ENCODE measurements around the gene MAFF. TPM values are rescaled to one million over a fixed set of nuclear protein-coding genes. Genes with fewer than 3 reads are reported as not detected.
"Not testable (repeated sequence)": the region's sequence is repeated elsewhere in the genome, so short reads cannot be mapped to it uniquely, and the experiment has no call there.

MAFF gene
- 10 to 100 TPM; 15.3 to 16.4 TPM for total RNA-seq

DNA sequence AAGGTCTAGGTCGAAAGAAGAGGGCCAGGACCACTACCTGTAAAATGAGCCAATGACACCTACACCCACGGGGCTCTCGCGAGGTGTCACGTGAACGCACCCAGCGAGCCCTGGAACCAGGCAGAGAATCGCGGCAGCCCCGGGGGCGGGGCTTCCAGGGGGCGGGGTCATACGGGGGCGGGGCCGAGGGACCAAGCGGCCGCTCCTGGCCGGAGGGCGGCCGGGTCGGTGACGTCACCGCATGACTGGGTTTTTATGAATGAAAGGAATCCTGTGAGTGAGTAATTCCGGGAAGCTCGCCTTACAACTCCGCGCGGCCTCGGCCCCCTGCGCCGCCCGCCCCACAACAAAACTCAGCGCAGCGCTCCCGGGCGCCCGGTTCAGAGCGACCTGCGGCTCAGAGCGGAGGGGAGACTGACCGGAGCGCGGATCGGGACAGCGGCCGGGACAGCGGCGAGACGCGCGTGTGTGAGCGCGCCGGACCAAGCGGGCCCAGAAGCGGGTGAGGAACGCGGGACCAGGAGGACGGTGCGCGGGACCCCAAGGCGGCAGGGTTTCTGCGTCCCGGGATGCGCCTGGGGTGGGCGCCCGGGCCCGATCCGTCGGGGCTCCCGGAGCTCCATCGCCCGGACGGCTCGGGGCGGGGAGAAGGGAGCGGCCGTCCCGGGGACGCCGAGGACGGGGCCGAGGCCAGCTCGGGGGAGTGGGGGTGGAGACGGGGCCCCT is at the start of gene MAFF:
MAFF (plus strand) TSS at position 284 of the 726 bp plus-strand sequence. CDS start 11,860 bp downstream, outside the sequence.
- H3K4me1 Mint-ChIP-seq, result peaks cover 58% of the 10 kb centered on the region
- POLR2A ChIA-PET, result interaction anchor here (0.7 to 8.2 kb wide), 15 partner anchors 8 to 1318 kb away, joined by 3 to 93 read pairs (median 6); partner anchors contain the start of genes ATF4 and PLA2G6
- peaks cover 7% of the 10 kb centered on the region for H3K36me3 Mint-ChIP-seq (ENCODE audit: low read depth)
- DNase-seq, result peak; percentile 94
- no peaks in the 10 kb centered on the region for H3K27me3 Mint-ChIP-seq
- H3K4me3 Mint-ChIP-seq, result peak within 1 kb of the TSS; percentile 89
- no peaks in the 10 kb centered on the region for H3K9me3 Mint-ChIP-seq
- peak within 1 kb of the TSS; percentile 98 for H3K27ac Mint-ChIP-seq
- CTCF ChIA-PET, result interaction anchor here (0.8 to 3.5 kb wide), 8 partner anchors 10 to 595 kb away, joined by 3 to 16 read pairs (median 6); partner anchors contain the start of gene PLA2G6

- no peaks in the 10 kb centered on the region for H3K9me3 Mint-ChIP-seq
- no peaks in the 10 kb centered on the region for H3K27me3 Mint-ChIP-seq
- no peaks in the 10 kb centered on the region for H3K4me1 Mint-ChIP-seq
- H3K36me3 Mint-ChIP-seq (ENCODE audit: low read depth), result peaks cover 6% of the 10 kb centered on the region
- ChIA-PET CTCF (no interaction called here), POLR2A (no interaction called here)
- DNase-seq, result no peak
- no peak overlapping the region for H3K4me3 Mint-ChIP-seq
- no peak overlapping the region for H3K27ac Mint-ChIP-seq
These were observed 47.8 kb upstream of the MAFF start for GRCh38 chr22:38153821-38154562.

GRCh38 chr22:38154563-38154915 is 47.3 kb upstream of the MAFF start:
- H3K27me3 Mint-ChIP-seq; H3K4me3 Mint-ChIP-seq; H3K9me3 Mint-ChIP-seq; H3K36me3 Mint-ChIP-seq (ENCODE audit: low read depth); DNase-seq; H3K27ac Mint-ChIP-seq; POLR2A ChIA-PET; H3K4me1 Mint-ChIP-seq; CTCF ChIA-PET: not testable (repeated sequence)

GRCh38 chr22:38155703-38156102 is 46.1 kb upstream of the MAFF start:
- CTCF ChIA-PET, result no interaction called here
- no peak overlapping the region for H3K4me3 Mint-ChIP-seq
- H3K27ac Mint-ChIP-seq, result no peak overlapping the region
- H3K27me3 Mint-ChIP-seq, result no peaks in the 10 kb centered on the region
- no peaks in the 10 kb centered on the region for H3K4me1 Mint-ChIP-seq
- no peaks in the 10 kb centered on the region for H3K9me3 Mint-ChIP-seq
- peaks cover 3% of the 10 kb centered on the region for H3K36me3 Mint-ChIP-seq (ENCODE audit: low read depth)
- no peak for DNase-seq
- POLR2A ChIA-PET, result interaction anchor here (0.7 kb wide), 1 partner anchor 12 kb away, joined by 3 read pairs; no protein-coding TSS in a partner anchor

DNA sequence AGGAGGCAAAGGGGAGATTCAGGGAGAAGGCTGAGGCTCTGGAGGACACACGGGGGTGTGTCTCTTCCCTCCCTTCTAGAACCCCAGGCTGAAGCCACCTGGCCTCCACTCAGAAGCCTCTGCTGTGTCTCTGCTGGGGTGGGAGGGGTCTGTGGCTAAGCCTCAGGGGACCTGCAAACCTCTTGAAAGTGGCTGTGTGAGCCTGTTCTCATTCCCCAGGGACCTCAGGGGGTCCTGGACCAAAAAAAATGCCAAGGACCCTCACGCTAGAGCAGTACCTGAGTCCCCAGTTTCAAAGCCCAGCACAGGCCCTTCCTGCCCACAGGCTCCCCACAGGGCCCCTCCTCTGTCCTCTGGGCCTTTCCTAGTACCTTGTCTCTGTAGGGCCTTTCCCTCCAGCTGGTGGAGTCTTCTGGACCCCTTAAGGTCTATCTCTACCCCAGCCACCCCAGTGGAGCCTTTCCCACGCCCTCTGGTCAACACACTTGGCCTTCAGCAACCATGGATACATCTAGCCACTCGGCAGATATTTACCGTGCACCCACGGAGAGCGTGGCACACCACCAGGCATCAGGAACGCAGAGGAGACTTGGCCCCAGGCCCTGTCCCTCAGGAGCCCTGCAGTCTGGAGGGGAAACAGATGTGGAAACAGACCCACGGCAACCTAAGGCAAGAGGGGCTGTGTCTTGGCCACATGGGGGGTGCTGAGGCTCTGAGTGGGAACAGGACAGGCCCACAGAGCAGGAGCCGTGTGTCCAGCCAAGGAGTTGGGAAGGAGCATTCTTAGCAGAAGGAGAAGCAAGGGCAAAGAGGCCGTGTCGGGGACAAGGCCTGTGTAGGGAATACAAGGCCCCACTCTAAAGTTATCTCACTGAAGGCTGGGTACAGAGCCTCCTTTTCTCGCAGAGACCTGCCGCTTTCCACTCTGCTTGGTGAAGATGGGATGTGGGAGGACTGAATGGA is 38.6 kb upstream of the MAFF start:
- Mint-ChIP-seq H3K4me3 (no peak overlapping the region), H3K27ac (no peak overlapping the region), H3K9me3 (no peaks in the 10 kb centered on the region), H3K4me1 (peaks cover 18% of the 10 kb centered on the region), H3K27me3 (no peaks in the 10 kb centered on the region), H3K36me3 (ENCODE audit: low read depth) (peaks cover 22% of the 10 kb centered on the region)
- CTCF ChIA-PET, result no interaction called here
- DNase-seq, result no peak
- POLR2A ChIA-PET, result interaction anchor here (1.2 kb wide), 1 partner anchor 15 kb away, joined by 3 read pairs; no protein-coding TSS in a partner anchor

GRCh38 chr22:38163844-38164550 is 37.8 kb upstream of the MAFF start:
- no peak for DNase-seq
- Mint-ChIP-seq H3K27ac (no peak overlapping the region), H3K36me3 (ENCODE audit: low read depth) (peaks cover 24% of the 10 kb centered on the region), H3K4me1 (peaks cover 18% of the 10 kb centered on the region), H3K27me3 (no peaks in the 10 kb centered on the region), H3K4me3 (no peak overlapping the region), H3K9me3 (no peaks in the 10 kb centered on the region)
- ChIA-PET POLR2A (interaction anchor here (1.2 kb wide), 1 partner anchor 14 kb away, joined by 3 read pairs; no protein-coding TSS in a partner anchor), CTCF (no interaction called here)

DNA sequence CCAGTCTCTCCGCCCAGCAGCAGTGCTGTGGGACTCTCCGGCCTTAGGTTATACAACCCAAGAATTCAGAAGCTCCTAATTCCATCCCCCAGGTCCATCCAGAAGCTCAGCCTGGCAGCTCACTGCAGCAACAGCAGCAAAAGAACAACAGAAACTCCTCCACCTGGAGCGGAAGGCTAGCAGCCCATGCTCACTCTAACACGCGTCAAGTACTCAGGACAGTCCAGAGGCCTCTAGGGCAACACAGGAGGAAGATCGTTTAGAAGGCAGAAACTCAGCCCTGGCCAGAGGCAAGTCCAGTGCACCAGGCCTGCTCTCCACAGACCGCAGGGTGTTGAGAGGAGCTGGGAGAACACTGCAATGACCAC is 37.3 kb upstream of the MAFF start:
- no peaks in the 10 kb centered on the region for H3K27me3 Mint-ChIP-seq
- DNase-seq, result no peak

DNA sequence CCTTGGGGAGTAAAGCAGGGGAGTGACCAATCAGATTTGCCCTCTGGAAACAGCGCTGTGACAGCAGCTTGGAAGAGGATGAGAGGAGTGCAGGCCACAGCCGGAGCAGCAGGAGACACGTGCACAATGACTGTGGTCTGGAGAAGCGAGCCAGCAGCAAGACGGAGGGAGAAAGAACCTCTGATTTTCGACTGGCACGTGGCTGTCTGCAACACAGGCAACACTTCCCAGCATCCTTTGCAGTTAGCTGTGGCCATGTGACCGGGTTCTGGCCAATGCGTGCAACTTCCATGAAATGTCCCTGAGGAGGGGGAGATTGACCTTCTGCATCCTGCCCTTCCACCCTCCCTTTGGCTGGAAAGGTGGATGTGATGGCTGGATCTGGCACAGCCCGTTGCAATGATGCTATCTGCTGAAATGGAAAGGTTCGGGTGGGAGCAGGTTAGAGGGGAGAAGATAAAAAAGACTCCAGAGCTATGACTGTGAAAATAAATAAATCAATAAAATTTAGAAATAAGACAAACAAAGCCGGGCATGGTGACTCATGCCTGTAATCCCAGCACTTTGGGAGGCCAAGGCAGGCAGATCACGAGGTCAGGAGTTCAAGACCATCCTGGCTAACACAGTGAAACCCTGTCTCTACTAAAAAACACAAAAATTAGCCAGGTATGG is 35.7 kb upstream of the MAFF start:
- H3K4me3 Mint-ChIP-seq, result no peak overlapping the region
- H3K9me3 Mint-ChIP-seq, result no peaks in the 10 kb centered on the region
- no peaks in the 10 kb centered on the region for H3K27me3 Mint-ChIP-seq
- peaks cover 24% of the 10 kb centered on the region for H3K36me3 Mint-ChIP-seq (ENCODE audit: low read depth)
- no peak for DNase-seq
- POLR2A ChIA-PET, result no interaction called here
- CTCF ChIA-PET, result no interaction called here
- peaks cover 18% of the 10 kb centered on the region for H3K4me1 Mint-ChIP-seq
- H3K27ac Mint-ChIP-seq, result no peak overlapping the region

More for the DNA sequence above, 37.3 kb upstream of the MAFF start:
- H3K9me3 Mint-ChIP-seq, result no peaks in the 10 kb centered on the region
- H3K4me1 Mint-ChIP-seq, result peaks cover 18% of the 10 kb centered on the region
- ChIA-PET POLR2A (interaction anchor here (1.2 kb wide), 1 partner anchor 14 kb away, joined by 3 read pairs; no protein-coding TSS in a partner anchor), CTCF (no interaction called here)
- H3K4me3 Mint-ChIP-seq, result no peak overlapping the region
- no peak overlapping the region for H3K27ac Mint-ChIP-seq
- peaks cover 24% of the 10 kb centered on the region for H3K36me3 Mint-ChIP-seq (ENCODE audit: low read depth)

- Mint-ChIP-seq H3K4me1 (peaks cover 19% of the 10 kb centered on the region), H3K27me3 (no peaks in the 10 kb centered on the region), H3K4me3 (no peak overlapping the region), H3K27ac (no peak overlapping the region), H3K36me3 (ENCODE audit: low read depth) (peaks cover 23% of the 10 kb centered on the region), H3K9me3 (no peaks in the 10 kb centered on the region)
- no peak for DNase-seq
- POLR2A ChIA-PET, result no interaction called here
- CTCF ChIA-PET, result interaction anchor here (0.6 kb wide), 1 partner anchor 440 kb away, joined by 5 read pairs; no protein-coding TSS in a partner anchor
These were observed 33.8 kb upstream of the MAFF start for GRCh38 chr22:38167988-38168407.

DNA sequence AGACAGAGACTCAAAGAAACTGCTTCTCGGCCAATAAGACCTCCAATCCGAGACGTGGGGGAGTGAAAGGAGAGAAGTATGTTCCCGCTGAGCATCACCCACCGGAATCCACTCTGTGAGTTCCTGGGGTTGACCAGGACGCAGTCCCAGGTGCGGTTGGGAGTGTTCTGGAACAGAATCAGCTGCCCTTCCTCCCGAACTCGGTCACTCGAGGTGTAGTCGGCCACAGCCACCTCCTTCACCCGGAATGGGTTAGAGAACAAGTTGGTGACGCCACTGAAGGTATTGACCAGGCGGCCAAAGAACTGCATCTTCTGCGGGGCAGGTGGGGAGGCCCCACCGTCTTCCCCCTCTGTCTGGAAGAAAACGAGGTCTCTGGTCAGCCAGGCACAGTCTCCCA is 32.7 kb upstream of the MAFF start:
- Mint-ChIP-seq H3K27ac (no peak overlapping the region), H3K27me3 (no peaks in the 10 kb centered on the region), H3K9me3 (no peaks in the 10 kb centered on the region), H3K4me1 (peaks cover 26% of the 10 kb centered on the region), H3K4me3 (no peak overlapping the region), H3K36me3 (ENCODE audit: low read depth) (peaks cover 23% of the 10 kb centered on the region)
- ChIA-PET POLR2A (no interaction called here), CTCF (no interaction called here)
- DNase-seq, result no peak

- ChIA-PET CTCF (no interaction called here), POLR2A (no interaction called here)
- H3K4me3 Mint-ChIP-seq, result no peak overlapping the region
- peaks cover 29% of the 10 kb centered on the region for H3K4me1 Mint-ChIP-seq
- peaks cover 16% of the 10 kb centered on the region for H3K36me3 Mint-ChIP-seq (ENCODE audit: low read depth)
- H3K27ac Mint-ChIP-seq, result no peak overlapping the region
- DNase-seq, result no peak
- no peaks in the 10 kb centered on the region for H3K27me3 Mint-ChIP-seq
- no peaks in the 10 kb centered on the region for H3K9me3 Mint-ChIP-seq
These were observed 31.3 kb upstream of the MAFF start for GRCh38 chr22:38170469-38170868.

Measured in activated CD4-positive, alpha-beta memory T cell treated with anti-CD3 and anti-CD28 coated beads, Interleukin-2, amount 10 ng/mL, durations not matched to agents 7 days and 5 days (primary cell).